NCI-H128 (cell line): Measurements from ENCODE around the gene SNRNP70.
"Not testable (repeated sequence)": the region's sequence is repeated elsewhere in the genome, so short reads cannot be mapped to it uniquely, and the experiment has no call there.

ENCODE experiments used
- DNase-seq: peaks from one replicate; lab custom pipeline; 2025; ENCODE audit not compliant: unreplicated experiment; lab: John Stamatoyannopoulos, UW

The SNRNP70 gene, protein sequence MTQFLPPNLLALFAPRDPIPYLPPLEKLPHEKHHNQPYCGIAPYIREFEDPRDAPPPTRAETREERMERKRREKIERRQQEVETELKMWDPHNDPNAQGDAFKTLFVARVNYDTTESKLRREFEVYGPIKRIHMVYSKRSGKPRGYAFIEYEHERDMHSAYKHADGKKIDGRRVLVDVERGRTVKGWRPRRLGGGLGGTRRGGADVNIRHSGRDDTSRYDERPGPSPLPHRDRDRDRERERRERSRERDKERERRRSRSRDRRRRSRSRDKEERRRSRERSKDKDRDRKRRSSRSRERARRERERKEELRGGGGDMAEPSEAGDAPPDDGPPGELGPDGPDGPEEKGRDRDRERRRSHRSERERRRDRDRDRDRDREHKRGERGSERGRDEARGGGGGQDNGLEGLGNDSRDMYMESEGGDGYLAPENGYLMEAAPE

DNA sequence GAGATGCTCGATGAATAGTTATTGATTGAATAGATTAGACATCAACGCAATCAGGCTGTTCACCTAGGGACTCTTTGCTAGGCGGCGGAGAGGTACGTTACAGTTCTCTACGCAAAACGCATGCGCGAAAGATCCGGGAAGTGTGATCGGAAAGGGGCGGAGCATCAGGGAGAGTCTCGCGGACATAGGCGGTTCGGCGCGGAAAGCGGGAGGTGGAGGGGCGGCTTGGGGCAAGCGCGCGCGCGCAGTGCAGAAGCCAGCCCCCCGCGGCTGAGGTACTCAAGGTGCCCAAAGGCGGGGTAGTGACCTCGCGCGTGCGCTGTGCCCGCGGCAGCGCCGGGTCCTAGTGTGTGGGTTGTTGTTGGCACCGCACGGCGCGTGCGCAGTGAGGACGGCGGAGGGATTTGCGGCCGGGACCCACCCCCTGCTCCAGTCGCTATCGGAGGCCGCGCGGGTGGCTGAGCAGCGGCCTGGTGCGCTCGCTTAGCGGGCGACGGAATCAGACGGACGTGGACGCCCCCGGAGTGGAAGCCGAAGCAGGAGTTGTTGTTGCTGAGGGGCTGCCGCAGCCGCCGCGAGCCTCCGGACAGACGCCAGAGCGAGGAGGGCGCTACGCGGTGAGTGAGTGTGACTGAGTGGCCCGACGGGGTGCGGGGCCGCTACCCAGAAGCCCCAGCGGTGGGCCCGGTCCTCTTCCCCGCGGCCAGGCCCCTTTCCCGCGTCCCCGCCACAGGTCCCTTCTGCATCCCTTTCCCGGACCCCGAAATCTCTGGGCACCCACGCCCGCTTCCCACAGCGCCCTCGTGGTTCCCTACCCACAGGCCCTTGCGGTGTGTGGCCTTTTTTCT lies at the start of gene SNRNP70:
TSS of gene SNRNP70 (plus strand) at position 432 of the 848 bp plus-strand sequence. CDS start 964 bp downstream, outside the sequence.
- DNase-seq: peak; percentile 99

DNA sequence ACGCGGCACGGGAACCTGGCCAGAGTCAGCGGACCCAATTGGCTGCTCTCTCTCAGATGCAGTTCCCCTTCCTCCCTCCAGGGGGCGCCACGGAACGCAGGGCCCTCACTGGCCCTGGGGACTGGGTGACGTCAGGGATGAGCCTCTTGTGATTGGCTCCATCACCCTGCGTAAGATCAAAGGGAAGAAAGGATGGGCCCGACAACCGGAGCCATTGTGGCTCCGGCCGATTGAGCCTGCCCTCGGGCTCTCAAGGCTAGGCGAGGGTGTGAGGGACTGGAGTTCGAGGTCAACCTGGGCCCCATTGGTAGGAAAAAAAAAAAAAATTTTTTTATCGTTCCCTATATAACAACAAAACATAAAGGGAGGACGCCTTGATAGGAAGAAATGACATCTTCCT lies 48.4 kb upstream of the SNRNP70 start, which contains the start of gene CGB1:
TSS of gene CGB1 (minus strand) at position 81 of the 400 bp plus-strand sequence. CDS start 184 bp downstream, outside the sequence.
- not testable (repeated sequence) for DNase-seq

DNA sequence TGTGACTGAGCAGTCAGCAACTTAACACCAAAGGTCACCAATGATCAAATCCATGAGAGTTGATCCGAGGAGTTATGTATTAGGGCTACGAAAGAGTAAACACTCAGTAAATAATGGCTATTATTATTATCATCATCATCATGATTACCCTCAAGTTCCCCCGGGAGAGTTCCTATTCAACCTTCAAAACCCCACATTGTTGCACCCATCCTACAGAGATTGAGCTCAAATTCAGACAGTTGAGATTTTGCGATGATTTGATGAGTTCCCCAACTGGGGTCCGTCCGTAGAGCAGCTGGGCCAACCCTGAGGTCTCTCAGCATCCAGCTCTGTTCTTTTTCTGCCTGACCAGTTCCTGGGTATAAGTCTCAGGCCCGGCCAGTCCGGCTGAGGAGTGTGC lies 47.1 kb upstream of the SNRNP70 start:
- DNase-seq: not testable (repeated sequence)

DNA sequence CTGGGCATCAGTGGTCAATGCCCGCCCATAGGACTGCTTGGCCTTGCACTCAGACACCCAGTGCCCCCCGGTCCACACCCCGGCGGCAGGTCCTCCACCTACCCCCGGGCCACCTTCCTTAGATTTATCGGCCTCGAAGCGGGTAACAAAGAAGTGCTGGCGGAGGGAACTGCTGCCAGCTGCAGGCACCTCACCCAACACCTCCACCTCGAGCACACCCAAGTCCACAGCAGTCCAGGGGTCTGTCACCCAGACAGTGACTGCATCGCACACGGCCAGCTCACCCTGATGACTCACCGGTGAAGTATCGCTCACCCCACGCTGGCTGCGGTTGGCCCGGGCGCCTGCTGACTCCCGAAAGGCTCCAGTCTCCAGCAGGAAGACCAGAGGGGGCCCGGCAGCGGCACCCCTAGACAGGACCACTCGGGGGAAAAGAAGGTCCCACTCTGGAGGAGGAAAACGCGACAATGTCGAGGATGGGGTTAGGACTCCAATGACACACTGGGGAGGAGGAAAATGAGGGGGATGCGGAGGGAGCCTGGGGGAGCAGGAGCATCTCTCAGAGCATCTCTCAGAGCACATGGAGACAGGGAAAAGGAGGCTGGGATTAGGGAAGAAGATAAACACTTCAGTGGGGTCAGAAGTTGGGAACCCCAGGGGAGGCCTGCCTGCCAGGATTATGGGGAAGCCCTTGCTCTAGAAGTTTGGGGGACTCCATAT lies 46.5 kb upstream of the SNRNP70 start:
- DNase-seq: not testable (repeated sequence)

DNA sequence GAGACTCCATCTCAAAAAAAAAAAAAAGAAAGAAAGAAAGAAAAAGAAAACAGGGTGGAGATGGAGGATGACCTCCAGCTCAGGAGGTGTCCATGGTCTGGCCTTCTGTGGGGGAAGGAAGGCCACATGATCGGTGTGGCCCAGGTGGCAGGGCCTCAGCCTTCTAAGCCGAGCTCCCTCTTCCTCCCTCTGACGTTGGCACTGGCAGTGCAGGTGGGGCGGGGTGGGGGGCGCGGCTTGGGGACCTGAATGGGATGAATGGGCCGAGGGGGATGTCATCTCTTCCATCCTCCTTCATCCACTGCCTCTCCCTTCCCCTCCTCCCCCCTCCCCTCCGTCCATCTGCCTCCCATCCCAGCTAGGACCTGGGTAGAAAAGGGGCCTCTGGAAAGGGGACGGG lies 45.5 kb upstream of the SNRNP70 start:
- DNase-seq: not testable (repeated sequence)

DNA sequence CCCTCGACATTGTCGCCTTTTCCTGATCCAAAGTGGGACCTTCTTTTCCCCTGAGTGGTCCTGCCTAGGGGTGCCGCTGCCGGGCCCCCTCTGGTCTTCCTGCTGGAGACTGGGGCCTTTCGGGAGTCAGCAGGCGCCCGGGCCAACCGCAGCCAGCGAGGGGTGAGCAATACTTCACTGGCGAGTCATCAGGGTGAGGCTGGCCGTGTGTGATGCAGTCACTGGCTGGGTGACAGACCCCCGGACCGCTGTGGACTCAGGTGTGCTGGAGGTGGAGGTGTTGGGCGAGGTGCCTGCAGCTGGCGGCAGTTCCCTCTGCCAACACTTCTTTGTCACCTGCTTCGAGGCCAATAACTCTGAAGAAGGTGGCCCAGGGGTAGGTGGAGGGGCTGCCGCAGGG lies 43.1 kb upstream of the SNRNP70 start:
- no peak for DNase-seq

DNA sequence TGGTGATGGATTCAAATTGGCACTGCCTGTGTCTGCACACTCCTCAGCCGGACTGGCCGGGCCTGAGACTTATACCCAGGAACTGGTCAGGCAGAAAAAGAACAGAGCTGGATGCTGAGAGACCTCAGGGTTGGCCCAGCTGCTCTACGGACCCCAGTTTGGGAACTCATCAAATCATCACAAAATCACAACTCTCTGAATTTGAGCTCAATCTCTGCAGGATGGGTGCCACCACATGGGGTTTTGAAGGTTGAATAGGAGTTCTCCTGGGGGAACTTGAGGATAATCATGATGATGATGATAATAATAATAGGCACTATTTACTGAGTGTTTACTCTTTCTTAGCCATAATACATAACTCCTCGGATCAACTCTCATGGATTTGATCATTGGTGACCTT lies 42.6 kb upstream of the SNRNP70 start:
- DNase-seq: not testable (repeated sequence)

DNA sequence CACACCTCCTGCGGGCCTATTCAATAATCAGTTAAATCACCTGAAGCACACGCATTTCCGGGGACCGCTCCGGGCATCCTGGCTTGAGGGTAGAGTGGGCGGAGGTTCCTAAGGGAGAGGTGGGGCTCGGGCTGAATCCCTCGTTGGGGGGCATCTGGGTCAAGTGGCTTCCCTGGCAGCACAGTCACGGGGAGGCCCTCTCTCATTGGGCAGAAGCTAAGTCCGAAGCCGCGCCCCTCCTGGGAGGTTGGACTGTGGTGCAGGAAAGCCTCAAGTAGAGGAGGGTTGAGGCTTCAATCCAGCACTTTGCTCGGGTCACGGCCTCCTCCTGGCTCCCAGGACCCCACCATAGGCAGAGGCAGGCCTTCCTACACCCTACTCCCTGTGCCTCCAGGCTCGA lies 41.7 kb upstream of the SNRNP70 start, which contains the start of gene CGB5:
TSS of gene CGB5 (plus strand) at position 301 of the 400 bp plus-strand sequence. CDS start 362 bp downstream, outside the sequence.
- DNase-seq: not testable (repeated sequence)

DNA sequence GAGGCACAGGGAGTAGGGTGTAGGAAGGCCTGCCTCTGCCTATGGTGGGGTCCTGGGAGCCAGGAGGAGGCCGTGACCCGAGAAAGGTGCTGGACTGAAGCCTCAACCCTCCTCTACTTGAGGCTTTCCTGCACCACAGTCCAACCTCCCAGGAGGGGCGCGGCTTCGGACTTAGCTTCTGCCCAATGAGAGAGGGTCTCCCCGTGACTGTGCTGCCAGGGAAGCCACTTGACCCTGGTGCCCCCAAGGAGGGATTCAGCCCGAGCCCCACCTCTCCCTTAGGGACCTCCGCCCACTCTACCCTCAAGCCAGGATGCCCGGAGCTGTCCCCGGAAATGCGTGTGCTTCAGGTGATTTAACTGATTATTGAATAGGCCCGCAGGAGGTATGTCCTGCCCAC lies 36.2 kb upstream of the SNRNP70 start, which contains the start of gene CGB8:
TSS of gene CGB8 (minus strand) at position 101 of the 400 bp plus-strand sequence. CDS start 372 bp downstream, outside the sequence.
- not testable (repeated sequence) for DNase-seq

DNA sequence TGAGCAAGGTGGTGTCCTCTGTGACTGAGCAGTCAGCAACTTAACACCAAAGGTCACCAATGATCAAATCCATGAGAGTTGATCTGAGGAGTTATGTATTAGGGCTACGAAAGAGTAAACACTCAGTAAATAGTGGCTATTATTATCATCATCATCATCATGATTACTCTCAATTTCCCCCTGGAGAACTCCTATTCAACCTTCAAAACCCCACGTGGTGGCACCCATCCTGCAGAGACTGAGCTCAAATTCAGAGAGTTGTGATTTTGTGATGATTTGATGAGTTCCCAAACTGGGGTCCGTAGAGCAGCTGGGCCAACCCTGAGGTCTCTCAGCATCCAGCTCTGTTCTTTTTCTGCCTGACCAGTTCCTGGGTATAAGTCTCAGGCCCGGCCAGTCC lies 35.4 kb upstream of the SNRNP70 start:
- DNase-seq: not testable (repeated sequence)

DNA sequence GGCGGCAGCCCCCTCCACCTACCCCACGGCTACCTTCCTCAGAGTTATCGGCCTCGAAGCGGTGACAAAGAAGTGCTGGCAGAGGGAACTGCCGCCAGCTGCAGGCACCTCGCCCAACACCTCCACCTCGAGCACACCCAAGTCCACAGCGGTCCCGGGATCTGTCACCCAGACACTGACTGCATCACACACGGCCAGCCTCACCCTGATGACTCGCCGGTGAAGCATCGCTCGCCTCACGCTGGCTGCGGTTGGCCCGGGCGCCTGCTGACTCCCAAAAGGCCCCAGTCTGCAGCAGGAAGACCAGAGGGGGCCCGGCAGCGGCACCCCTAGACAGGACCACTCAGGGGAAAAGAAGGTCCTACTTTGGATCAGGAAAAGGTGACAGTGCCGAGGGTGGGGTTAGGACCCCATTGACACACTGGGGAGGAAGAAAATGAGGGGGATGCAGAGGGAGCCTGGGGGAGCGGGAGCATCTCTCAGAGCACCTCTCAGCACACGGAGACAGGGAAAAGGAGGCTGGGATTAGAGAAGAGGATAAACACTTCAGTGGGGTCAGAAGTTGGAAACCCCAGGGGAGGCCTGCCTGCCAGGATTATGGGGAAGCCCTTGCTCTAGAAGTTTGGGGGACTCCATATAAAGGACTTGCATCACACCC lies 34.7 kb upstream of the SNRNP70 start:
- not testable (repeated sequence) for DNase-seq

DNA sequence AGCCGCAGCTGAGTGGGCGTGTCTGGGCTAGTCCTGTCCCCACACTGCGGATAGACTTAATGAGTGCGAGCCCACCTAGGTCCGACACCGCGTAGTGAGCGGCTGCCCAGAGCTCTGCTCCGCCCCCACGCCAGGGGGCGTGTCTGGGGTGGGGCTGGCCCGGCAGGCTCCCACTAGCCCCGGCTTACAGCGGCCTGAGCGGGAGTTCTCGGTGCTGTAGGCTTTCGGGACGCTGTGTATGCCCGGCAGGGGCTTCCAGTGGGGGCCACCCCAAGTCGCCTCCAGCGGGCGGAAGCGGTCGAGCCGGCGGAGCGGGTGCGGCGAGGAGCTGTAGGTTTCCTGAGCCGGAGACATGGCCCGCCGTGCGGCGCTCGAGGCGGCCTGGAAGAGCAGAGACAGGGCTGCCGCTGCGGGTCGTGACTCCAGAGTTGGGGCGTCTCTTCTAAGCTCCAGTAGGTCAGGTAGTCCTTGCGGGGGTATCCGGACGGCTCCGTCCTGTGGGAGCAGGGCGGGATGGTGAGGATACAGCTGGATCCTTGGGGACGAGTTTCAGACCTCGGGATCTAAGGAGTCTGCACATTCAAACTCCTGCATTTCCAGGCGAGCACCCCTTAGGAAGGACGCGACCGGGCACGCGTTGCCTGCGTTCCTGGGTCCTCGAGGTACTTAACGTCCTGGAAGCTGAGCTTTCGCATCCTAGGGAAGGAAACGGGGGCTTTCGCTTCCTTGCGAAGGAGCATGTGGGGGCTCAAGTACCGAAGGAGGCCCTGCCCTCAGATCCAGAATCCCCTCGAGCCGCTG lies 28.9 kb upstream of the SNRNP70 start:
- DNase-seq: no peak

DNA sequence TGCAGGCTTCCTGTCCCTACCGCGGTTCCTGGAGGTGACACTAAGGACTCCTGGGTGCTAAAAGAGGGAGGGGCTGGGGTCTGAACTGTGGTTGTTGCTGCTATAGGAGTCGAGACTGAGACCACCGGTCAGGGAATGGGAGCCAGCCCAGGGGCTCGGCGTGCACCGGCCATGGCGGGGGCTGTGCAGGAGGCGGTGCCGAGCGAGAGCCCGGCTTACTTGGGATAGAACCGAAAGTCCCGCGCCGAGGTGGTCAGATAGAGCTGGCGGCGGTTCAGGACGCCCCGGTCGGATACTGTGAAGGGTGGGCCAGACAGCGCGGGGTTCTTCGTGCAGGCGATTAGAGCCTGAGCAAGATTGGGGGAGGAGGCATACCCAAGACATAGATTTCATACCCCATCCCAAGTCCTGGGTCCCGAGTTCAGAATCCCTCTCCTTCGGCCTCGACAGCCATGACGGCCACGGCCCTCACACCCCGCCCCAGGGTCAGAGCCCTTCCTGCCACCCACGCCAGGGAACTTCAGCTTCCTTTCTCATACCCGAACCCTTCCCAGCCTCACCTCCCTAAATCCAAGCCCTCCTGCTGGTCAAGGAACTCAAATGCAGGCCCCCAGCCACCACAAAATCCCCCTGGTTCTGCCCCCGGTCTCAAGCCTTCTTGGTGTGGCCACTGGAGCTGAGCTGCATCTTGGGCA lies 28.2 kb upstream of the SNRNP70 start:
- DNase-seq: not testable (repeated sequence)

DNA sequence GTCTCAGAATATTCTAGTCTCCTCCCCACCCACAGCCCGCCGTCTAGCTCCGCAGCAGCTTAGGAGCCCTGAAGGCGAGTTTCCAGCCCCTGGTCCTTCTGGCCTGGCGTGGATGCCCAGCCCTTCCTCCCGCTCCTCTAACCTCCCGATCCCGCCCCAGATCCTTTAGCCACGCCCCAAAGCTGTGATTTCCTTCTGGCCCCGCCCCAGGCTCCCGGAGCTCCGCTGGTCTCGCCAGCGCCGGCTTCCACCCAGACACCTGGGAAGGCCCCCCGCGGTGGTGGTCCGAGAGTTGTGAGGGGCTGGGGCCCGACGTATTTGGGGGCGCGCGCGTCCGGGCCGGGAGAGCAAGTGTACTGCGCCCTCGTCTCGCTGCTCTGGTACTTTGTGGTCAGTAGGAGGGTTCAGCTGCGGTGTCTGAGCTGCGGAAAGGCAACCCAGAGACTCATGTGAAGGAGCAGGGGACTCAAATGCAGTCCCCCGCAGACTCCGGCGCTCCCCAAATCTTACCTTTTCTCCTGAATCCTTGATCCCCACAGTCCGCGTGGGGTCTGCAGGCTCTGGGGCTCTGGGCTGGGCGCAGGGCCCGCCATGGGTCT lies 27.5 kb upstream of the SNRNP70 start, which contains the start of gene CGB7:
TSS of gene CGB7 (minus strand) at position 114 of the 599 bp plus-strand sequence. CDS start 2,374 bp downstream, outside the sequence.
- DNase-seq: peak; percentile 45

DNA sequence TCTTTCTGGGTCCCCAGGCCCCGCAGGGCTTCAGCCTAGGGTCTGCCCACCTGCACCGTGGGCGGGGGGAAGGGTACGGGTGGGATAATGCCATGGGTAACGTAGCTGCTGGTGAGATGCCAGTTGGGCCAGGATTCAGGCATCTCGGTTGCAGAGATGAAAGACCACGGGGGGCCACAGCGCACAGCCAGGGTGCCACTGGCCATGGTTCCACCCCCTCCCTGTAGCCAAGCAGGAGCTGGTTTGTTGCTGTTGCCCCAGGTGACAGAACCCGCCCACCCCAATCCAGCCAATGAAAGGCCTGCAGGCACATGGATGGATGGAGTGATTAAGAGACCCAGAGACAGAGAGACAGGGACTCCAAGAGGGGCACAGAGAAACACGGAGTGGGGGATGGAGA lies 26.7 kb upstream of the SNRNP70 start:
- DNase-seq: no peak

DNA sequence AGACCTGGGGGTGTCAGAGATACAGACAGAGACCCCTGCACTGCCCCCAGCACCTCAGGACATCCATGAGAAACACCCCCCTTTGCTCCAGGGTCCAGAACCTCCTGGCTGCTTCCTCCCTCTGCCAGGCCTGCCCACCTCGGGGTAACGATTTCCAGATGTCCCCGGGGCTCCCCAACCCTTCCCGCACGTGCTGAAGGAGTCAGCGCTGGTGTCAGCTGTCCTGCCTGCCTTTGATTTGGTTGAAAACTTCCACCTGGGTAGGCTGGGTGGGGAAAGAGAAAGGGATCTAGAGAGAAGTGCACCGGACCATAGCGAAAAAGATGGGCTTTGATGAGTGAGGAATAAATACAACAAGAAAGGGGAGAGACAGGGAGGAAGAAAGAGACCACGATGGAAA lies 26.2 kb upstream of the SNRNP70 start:
- no peak for DNase-seq

DNA sequence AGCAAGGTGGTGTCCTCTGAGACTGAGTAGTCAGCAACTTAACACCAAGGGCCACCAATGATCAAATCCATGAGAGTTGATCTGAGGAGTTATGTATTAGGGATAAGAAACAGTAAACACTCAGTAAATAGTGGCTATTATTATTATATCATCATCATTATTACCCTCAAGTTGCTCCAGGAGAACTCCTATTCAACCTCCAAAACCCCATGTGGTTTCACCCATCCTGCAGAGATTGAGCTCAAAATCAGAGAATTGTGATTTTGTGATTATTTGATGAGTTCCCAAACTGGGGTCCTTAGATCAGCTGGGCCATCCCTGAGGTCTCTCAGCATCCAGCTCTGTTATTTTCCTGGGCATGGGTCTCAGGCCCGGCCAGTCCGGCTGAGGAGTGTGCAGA lies 24.3 kb upstream of the SNRNP70 start:
- DNase-seq: no peak

DNA sequence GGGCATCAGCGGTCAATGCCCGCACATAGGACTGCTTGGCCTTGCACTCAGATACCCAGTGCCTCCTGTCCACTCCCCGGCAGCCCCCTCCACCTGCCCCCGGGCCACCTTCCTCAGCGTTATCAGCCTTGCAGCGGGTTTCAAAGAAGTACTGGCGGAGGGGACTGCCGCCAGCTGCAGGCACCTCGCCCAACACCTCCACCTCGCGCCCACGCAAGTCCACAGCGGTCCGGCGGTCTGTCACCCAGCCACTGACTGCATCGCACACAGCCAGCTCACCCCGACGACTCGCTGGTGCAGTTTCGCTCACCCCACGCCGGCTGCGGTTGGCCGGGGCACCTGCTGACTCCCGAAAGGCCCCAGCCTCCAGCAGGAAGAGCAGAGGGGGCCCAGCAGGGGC lies 23.8 kb upstream of the SNRNP70 start:
- no peak for DNase-seq
